ENCODE results near the gene NCAN.
"Not testable (repeated sequence)": the region's sequence is repeated elsewhere in the genome, so short reads cannot be mapped to it uniquely, and the experiment has no call there.

NCAN gene

GRCh38 chr19:19218911-19219310, 7.2 kb downstream of the NCAN start:
- Histone ChIP-seq H3K9ac (ENCODE audit: low read length) (no peak overlapping the region), H3K4me3 (ENCODE audit: insufficient read depth, low read length, poor library complexity, severe bottlenecking) (no peak overlapping the region), H3K4me2 (ENCODE audit: low read depth, low read length, poor library complexity, severe bottlenecking) (no peak overlapping the region), H3K27me3 (ENCODE audit: low read length) (no peaks in the 10 kb centered on the region), H3F3A (ENCODE audit: insufficient read depth) (no peaks in the 10 kb centered on the region), H2AFZ (ENCODE audit: low read depth, low read length, severe bottlenecking) (no peak overlapping the region), H3K9me2 (replicated peaks; ENCODE audit: insufficient read depth, low read length) (no peaks in the 10 kb centered on the region), H3K79me2 (ENCODE audit: insufficient read depth, low read length) (no peaks in the 10 kb centered on the region), H3K27ac (ENCODE audit: low read depth, low read length) (no peak overlapping the region), H3K9me3 (ENCODE audit: insufficient read depth, low read length) (no peaks in the 10 kb centered on the region), H4K20me1 (ENCODE audit: low read depth, low read length) (no peaks in the 10 kb centered on the region), H3K36me3 (ENCODE audit: low read length) (no peaks in the 10 kb centered on the region)
- TF ChIP-seq EZH2phosphoT487 (conservative IDR thresholded peaks at IDR 0.05; ENCODE audit: low read length) (no peak), CTCF (IDR thresholded peaks at IDR 0.05; ENCODE audit: insufficient read depth, low read length, poor library complexity, severe bottlenecking) (no peak)

GRCh38 chr19:19221000-19221399, 9.2 kb downstream of the NCAN start:
- H3K79me2 ChIP-seq (ENCODE audit: insufficient read depth, low read length); H2AFZ ChIP-seq (ENCODE audit: low read depth, low read length, severe bottlenecking); H3K36me3 ChIP-seq (ENCODE audit: low read length); H3K4me3 ChIP-seq (ENCODE audit: insufficient read depth, low read length, poor library complexity, severe bottlenecking); H3K27ac ChIP-seq (ENCODE audit: low read depth, low read length); H4K20me1 ChIP-seq (ENCODE audit: low read depth, low read length); H3K27me3 ChIP-seq (ENCODE audit: low read length); H3K9me2 ChIP-seq (replicated peaks; ENCODE audit: insufficient read depth, low read length); H3K9me3 ChIP-seq (ENCODE audit: insufficient read depth, low read length); H3F3A ChIP-seq (ENCODE audit: insufficient read depth); H3K9ac ChIP-seq (ENCODE audit: low read length); H3K4me2 ChIP-seq (ENCODE audit: low read depth, low read length, poor library complexity, severe bottlenecking): not testable (repeated sequence)

GRCh38 chr19:19223060-19223459, 11.3 kb downstream of the NCAN start:
- Histone ChIP-seq H3K79me2 (ENCODE audit: insufficient read depth, low read length) (no peaks in the 10 kb centered on the region), H3K4me3 (ENCODE audit: insufficient read depth, low read length, poor library complexity, severe bottlenecking) (no peak overlapping the region), H3K27me3 (ENCODE audit: low read length) (no peaks in the 10 kb centered on the region), H4K20me1 (ENCODE audit: low read depth, low read length) (no peaks in the 10 kb centered on the region), H3K9ac (ENCODE audit: low read length) (no peak overlapping the region), H3K27ac (ENCODE audit: low read depth, low read length) (no peak overlapping the region), H3K36me3 (ENCODE audit: low read length) (no peaks in the 10 kb centered on the region), H3K9me2 (replicated peaks; ENCODE audit: insufficient read depth, low read length) (no peaks in the 10 kb centered on the region), H2AFZ (ENCODE audit: low read depth, low read length, severe bottlenecking) (no peak overlapping the region), H3F3A (ENCODE audit: insufficient read depth) (no peaks in the 10 kb centered on the region), H3K9me3 (ENCODE audit: insufficient read depth, low read length) (no peaks in the 10 kb centered on the region), H3K4me2 (ENCODE audit: low read depth, low read length, poor library complexity, severe bottlenecking) (no peak overlapping the region)
- TF ChIP-seq EZH2phosphoT487 (conservative IDR thresholded peaks at IDR 0.05; ENCODE audit: low read length) (no peak), CTCF (IDR thresholded peaks at IDR 0.05; ENCODE audit: insufficient read depth, low read length, poor library complexity, severe bottlenecking) (no peak)

GRCh38 chr19:19223636-19224035, 11.9 kb downstream of the NCAN start:
- no peaks in the 10 kb centered on the region for H4K20me1 ChIP-seq (ENCODE audit: low read depth, low read length)
- no peak overlapping the region for H3K9ac ChIP-seq (ENCODE audit: low read length)
- H3K9me3 ChIP-seq (ENCODE audit: insufficient read depth, low read length), result no peaks in the 10 kb centered on the region
- H3K27me3 ChIP-seq (ENCODE audit: low read length), result no peaks in the 10 kb centered on the region
- no peaks in the 10 kb centered on the region for H3K79me2 ChIP-seq (ENCODE audit: insufficient read depth, low read length)
- H3K4me3 ChIP-seq (ENCODE audit: insufficient read depth, low read length, poor library complexity, severe bottlenecking), result no peak overlapping the region
- no peaks in the 10 kb centered on the region for H3K36me3 ChIP-seq (ENCODE audit: low read length)
- H3K4me2 ChIP-seq (ENCODE audit: low read depth, low read length, poor library complexity, severe bottlenecking), result no peak overlapping the region
- H3K27ac ChIP-seq (ENCODE audit: low read depth, low read length), result no peak overlapping the region
- H3F3A ChIP-seq (ENCODE audit: insufficient read depth), result no peaks in the 10 kb centered on the region
- no peaks in the 10 kb centered on the region for H3K9me2 ChIP-seq (replicated peaks; ENCODE audit: insufficient read depth, low read length)
- no peak overlapping the region for H2AFZ ChIP-seq (ENCODE audit: low read depth, low read length, severe bottlenecking)
- TF ChIP-seq EZH2phosphoT487 (conservative IDR thresholded peaks at IDR 0.05; ENCODE audit: low read length), result no peak
- TF ChIP-seq CTCF (IDR thresholded peaks at IDR 0.05; ENCODE audit: insufficient read depth, low read length, poor library complexity, severe bottlenecking), result no peak
